ENCODE results near the gene ASTN2.
A peak's percentile ranks its signal among the peaks of the same experiment; 100 is the strongest.

Gene ASTN2

DNA sequence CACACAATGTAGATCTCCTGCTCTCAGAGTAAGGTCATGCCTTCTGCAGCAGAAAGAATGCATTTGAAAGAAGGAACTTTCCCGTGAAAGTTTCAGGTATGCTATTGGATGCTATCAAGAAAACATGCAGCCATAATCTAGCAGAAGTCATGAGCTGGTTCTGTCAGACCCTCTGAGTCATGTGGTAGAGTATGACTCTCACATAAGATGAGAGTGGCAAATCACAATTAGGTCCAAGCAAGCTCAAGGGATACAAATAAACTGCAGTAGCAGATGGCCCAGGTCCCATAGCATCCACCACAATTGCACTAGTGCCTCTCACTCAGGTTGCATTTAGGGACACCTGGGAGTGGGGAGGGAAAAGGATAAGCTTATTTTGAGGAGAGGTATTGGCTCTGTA lies 292.8 kb downstream of the ASTN2 start:
- no peak overlapping the region for H3K4me3 ChIP-seq (ENCODE audit: low read depth, low read length)
- DNase-seq (ENCODE audit: low read depth), result no peak
- TF ChIP-seq, protein P1, sequence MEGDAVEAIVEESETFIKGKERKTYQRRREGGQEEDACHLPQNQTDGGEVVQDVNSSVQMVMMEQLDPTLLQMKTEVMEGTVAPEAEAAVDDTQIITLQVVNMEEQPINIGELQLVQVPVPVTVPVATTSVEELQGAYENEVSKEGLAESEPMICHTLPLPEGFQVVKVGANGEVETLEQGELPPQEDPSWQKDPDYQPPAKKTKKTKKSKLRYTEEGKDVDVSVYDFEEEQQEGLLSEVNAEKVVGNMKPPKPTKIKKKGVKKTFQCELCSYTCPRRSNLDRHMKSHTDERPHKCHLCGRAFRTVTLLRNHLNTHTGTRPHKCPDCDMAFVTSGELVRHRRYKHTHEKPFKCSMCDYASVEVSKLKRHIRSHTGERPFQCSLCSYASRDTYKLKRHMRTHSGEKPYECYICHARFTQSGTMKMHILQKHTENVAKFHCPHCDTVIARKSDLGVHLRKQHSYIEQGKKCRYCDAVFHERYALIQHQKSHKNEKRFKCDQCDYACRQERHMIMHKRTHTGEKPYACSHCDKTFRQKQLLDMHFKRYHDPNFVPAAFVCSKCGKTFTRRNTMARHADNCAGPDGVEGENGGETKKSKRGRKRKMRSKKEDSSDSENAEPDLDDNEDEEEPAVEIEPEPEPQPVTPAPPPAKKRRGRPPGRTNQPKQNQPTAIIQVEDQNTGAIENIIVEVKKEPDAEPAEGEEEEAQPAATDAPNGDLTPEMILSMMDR (IDR thresholded peaks at IDR 0.05; ENCODE audit: low read depth, low read length, missing control alignments), result no peak

DNA sequence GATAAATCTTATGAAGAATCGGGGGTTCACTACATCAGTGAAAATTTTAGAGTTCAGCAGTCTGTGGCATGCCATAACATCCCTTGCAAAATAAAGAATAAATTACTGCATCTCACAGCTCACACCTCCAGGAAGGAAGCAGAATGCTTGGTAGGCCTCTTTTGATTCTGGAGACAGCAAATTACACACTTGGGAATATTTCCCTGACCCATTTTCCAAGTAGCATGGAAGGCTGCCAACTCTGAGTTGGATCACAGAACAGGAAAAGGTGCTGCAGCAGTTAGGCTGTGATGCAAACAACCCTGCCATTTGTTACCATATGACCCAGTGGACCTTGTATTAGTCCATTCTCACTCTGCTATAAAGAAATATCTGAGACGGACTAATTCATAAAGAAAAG lies 293.5 kb downstream of the ASTN2 start:
- no peak overlapping the region for H3K4me3 ChIP-seq (ENCODE audit: low read depth, low read length)
- TF ChIP-seq, protein P1 (IDR thresholded peaks at IDR 0.05; ENCODE audit: low read depth, low read length, missing control alignments), result no peak
- DNase-seq (ENCODE audit: low read depth), result no peak

DNA sequence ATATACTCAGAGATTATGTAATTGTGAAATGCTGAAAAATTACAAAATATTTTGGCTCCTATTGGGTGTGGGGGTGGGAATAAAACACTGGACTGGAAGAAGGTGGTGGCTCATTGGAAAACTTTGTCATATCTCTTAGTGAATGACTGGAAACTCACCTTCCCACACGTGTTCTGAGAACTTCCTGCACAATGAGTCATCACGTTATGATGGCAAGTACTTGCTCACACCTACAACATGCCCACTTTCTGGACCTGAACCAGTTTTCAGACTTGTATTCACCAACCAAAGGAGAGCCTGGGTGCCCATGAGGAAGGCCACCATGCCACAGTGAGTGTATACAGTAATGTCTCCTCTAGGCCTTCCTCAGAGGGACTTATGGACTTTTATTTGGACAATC lies 294.8 kb downstream of the ASTN2 start:
- no peak overlapping the region for H3K4me3 ChIP-seq (ENCODE audit: low read depth, low read length)
- TF ChIP-seq, protein P1 (IDR thresholded peaks at IDR 0.05; ENCODE audit: low read depth, low read length, missing control alignments), result no peak
- no peak for DNase-seq (ENCODE audit: low read depth)

DNA sequence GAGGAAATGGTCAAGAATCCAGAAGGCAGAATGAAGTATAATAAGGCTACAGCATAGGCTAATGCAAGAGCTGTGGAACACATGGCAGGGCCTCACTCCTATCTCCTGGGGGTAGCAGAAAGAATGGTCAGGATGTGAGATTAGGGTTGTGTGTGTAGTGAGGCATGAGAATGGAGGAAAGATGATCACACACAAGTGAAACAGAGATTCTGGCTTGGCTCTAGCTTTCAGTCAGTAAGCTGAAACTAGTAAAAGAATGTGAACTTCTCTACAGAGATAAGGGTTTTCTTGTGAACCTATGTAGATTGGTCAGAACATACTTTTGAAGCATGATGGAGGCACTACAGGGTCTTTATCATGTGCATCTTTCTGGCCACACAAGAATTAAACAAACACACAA lies 298.8 kb downstream of the ASTN2 start:
- peak; percentile 24 for DNase-seq (ENCODE audit: low read depth)
- no peak overlapping the region for H3K4me3 ChIP-seq (ENCODE audit: low read depth, low read length)
- TF ChIP-seq, protein P1 (IDR thresholded peaks at IDR 0.05; ENCODE audit: low read depth, low read length, missing control alignments), result no peak

DNA sequence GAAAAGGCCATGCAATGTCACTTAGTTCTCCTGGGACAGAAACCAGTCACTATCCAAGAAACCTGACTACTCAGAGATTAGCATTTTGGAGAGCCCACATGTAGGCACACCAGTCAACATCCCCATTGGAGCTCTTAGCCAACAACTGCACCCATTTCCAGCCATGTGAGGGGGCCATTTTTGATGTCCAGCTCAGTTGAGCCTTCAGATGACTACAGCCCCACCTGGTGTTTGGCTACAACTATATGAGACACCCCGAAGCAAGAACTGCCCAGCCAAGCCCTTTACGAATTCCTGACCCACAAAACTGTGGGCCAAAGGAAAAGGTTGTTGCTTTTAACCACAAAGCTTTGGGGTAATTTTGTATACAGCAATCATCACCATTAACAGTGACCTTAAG lies 300.1 kb downstream of the ASTN2 start:
- H3K4me3 ChIP-seq (ENCODE audit: low read depth, low read length), result no peak overlapping the region
- TF ChIP-seq, protein P1 (IDR thresholded peaks at IDR 0.05; ENCODE audit: low read depth, low read length, missing control alignments), result no peak
- DNase-seq (ENCODE audit: low read depth), result no peak

DNA sequence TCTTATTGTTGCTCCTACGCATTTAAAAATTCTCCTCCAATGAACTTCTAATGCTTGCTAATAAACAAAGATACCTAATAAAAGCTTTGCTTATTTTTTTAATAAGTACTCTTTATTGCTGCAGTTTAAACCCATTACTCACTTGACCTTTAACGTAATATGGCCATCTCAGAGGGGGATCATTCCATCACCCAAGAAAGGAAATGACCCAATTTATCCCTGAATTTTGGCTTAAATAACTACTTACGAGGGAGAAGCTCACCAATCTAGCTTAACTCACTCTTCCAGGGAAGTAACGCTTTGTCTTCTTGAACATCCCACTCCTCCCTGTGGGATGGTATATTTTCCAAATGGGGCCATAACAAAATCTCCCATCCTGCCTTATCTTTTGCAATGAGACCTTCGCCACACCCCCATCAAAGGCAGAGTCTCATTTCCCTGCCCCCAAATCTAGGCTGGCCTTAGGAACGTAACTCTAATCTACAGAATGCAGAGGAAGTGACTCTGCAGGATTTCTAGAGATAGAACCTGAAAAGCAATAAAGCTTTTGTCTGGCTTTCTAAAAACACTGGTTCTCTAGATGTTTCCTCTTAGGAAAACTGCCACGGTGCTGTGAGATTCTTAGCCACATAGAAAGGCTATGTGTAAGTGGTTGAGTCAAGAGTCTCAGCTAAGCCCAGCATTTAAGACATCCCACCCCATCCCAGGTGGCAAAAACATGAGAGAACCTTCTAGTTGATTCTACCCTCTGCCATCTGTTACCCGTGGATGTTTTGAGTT lies 310.0 kb downstream of the ASTN2 start:
- H3K4me3 ChIP-seq (ENCODE audit: low read depth, low read length), result no peak overlapping the region
- DNase-seq (ENCODE audit: low read depth), result no peak
- TF ChIP-seq, protein P1 (IDR thresholded peaks at IDR 0.05; ENCODE audit: low read depth, low read length, missing control alignments), result no peak

DNA sequence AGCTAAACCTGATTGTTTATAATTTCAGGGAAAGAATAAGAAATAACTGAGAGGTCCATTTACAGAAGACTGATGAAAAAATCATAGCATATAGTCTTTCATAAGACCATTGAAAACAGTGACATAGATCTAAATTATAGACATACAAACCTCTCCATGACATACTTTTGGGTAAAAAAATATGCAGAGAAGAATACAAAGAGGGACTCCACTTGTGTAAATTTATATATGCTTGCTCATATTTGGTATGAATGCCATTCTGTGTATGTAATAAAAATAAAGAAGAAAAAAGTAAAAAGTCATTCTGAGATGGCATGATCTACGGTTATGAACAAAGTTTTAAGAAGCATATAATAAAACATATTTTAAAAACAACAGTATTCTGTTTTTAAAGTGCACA lies 310.7 kb downstream of the ASTN2 start:
- DNase-seq (ENCODE audit: low read depth), result no peak
- TF ChIP-seq, protein P1 (IDR thresholded peaks at IDR 0.05; ENCODE audit: low read depth, low read length, missing control alignments), result no peak
- H3K4me3 ChIP-seq (ENCODE audit: low read depth, low read length), result no peak overlapping the region

Measured in GM12864 (cell line).